Heart left ventricle (tissue), 13 donors: ENCODE data around the gene VWA8.

Source experiments
- POLR2A ChIP-seq, 2 donors: fragments of 450-650 bp; IDR thresholded peaks; one replicate each; pipeline ENCODE4 v1.6.1; 2017; ENCODE audit warnings: antibody characterized with exemption in 2 of 2, mild to moderate bottlenecking in 2 of 2, moderate library complexity in 2 of 2
- TF ChIP-seq, protein P1 (sequence below), 12 donors: fragments of 200-600 bp; sonication (generic) in 4 of 12; IDR thresholded peaks; one replicate each; pipeline versions ENCODE4 v1.5.0 to v1.8.0; 2018 to 2022; ENCODE audit warnings: antibody characterized with exemption in 12 of 12, mild to moderate bottlenecking in 5 of 12
- donor health status: ischemic (EF 13 %, LVEDD 7.1; RV severe dilation, severe dysfunction).
- donor health status: DM: no; HTN: yes; CAD: no.
- donor health status: DM: no; HTN: no; CAD: no.
- donor health status: ischemic (EF 25% LVEDD 6.9; RV normal size, moderate dysfunction).
- donor health status: ischemic (EF 25% LVEDD 5.7; RV mildly dilated, moderate dysfunction).
- donor health status: ischemic (EF 35%, LVEDD 5.7; RV mildly dilated, moderate dysfunction).
- donor health status: nonischemic (EF 11% LVEDD 7.7; RV severe dilation, severe dysfunction).
- donor health status: DM: yes; HTN: yes; CAD: no.
- donor health status: PGD.
- donor health status: ischemic (EF 29% LVEDD 5.4; RV normal size, mild dysfunction).
- donor health status: nonischemic (EF 23%, LVEDD 6.1; RV moderate dilation, normal function).

DNA sequence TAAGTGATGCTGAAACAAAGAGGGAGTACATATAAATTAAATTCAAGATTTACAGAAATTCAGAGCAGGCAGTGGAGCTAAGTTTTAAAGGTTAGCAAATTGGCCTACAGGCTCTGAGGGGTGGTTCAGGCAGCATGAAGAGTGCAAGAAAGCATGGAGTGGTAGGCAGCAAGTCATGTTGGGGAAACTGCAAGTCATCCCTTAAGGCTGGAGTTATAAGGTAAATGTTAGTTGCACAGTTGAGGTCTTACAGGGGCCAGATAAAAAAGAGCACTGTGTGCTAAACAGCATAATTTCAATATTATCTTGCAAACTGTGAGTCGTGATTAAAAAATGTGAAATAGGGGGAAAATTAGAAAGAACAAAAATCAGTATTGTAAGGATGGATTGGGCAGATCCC, 106.2 kb downstream of the VWA8 start:
- TF ChIP-seq POLR2A (IDR thresholded peaks at IDR 0.05) = no peak
- TF ChIP-seq, protein P1, sequence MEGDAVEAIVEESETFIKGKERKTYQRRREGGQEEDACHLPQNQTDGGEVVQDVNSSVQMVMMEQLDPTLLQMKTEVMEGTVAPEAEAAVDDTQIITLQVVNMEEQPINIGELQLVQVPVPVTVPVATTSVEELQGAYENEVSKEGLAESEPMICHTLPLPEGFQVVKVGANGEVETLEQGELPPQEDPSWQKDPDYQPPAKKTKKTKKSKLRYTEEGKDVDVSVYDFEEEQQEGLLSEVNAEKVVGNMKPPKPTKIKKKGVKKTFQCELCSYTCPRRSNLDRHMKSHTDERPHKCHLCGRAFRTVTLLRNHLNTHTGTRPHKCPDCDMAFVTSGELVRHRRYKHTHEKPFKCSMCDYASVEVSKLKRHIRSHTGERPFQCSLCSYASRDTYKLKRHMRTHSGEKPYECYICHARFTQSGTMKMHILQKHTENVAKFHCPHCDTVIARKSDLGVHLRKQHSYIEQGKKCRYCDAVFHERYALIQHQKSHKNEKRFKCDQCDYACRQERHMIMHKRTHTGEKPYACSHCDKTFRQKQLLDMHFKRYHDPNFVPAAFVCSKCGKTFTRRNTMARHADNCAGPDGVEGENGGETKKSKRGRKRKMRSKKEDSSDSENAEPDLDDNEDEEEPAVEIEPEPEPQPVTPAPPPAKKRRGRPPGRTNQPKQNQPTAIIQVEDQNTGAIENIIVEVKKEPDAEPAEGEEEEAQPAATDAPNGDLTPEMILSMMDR (IDR thresholded peaks at IDR 0.05) = no peak
